Neural cell (in vitro differentiated cells): ENCODE results near the gene CADPS2.

Experiments
- EP300 ChIP-seq: fragments of 450-650 bp; conservative IDR thresholded peaks from 2 replicates; pipeline ENCODE4 v1.6.1; 2014; ENCODE audit warnings: antibody characterized with exemption, mild to moderate bottlenecking, moderate library complexity; ENCODE audit not compliant: poor library complexity, severe bottlenecking
- EZH2 ChIP-seq: fragments of 200-600, 300-800 bp; shearing (Covaris generic), sonication (generic); IDR thresholded peaks from 2 replicates; pipeline ENCODE4 v1.6.1; 2014; ENCODE audit warnings: antibody characterized with exemption, low read length, borderline replicate concordance, mild to moderate bottlenecking; ENCODE audit not compliant: insufficient read depth, poor library complexity, severe bottlenecking
- MXI1 ChIP-seq: fragments of 450-650 bp; conservative IDR thresholded peaks from 2 replicates; pipeline ENCODE4 v1.6.1; 2014; ENCODE audit warnings: antibody characterized with exemption, mild to moderate bottlenecking; ENCODE audit not compliant: poor library complexity, severe bottlenecking
- POLR2AphosphoS5 ChIP-seq: IDR thresholded peaks from 2 replicates; pipeline ENCODE4 v1.6.1; 2012
- REST ChIP-seq: IDR thresholded peaks from 2 replicates; pipeline ENCODE4 v1.6.1; 2012; ENCODE audit warnings: borderline replicate concordance
- SMC3 ChIP-seq: fragments of 450-650 bp; conservative IDR thresholded peaks from 2 replicates; pipeline ENCODE4 v1.6.1; 2014; ENCODE audit warnings: antibody characterized with exemption, mild to moderate bottlenecking, moderate library complexity; ENCODE audit not compliant: poor library complexity
- TAF1 ChIP-seq: IDR thresholded peaks from 2 replicates; pipeline ENCODE4 v1.6.1; 2012; ENCODE audit warnings: low read depth
- TF ChIP-seq, protein P1 (sequence below): fragments of 450-650 bp; IDR thresholded peaks from 2 replicates; pipeline ENCODE4 v1.5.1; 2014; ENCODE audit warnings: antibody characterized with exemption, mild to moderate bottlenecking, moderate library complexity; ENCODE audit not compliant: poor library complexity, severe bottlenecking

- no peak for TF ChIP-seq REST
- no peak for TF ChIP-seq EP300
- TF ChIP-seq, protein P1, sequence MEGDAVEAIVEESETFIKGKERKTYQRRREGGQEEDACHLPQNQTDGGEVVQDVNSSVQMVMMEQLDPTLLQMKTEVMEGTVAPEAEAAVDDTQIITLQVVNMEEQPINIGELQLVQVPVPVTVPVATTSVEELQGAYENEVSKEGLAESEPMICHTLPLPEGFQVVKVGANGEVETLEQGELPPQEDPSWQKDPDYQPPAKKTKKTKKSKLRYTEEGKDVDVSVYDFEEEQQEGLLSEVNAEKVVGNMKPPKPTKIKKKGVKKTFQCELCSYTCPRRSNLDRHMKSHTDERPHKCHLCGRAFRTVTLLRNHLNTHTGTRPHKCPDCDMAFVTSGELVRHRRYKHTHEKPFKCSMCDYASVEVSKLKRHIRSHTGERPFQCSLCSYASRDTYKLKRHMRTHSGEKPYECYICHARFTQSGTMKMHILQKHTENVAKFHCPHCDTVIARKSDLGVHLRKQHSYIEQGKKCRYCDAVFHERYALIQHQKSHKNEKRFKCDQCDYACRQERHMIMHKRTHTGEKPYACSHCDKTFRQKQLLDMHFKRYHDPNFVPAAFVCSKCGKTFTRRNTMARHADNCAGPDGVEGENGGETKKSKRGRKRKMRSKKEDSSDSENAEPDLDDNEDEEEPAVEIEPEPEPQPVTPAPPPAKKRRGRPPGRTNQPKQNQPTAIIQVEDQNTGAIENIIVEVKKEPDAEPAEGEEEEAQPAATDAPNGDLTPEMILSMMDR, result no peak
- TF ChIP-seq EZH2, result no peak
- TF ChIP-seq TAF1, result no peak
- no peak for TF ChIP-seq POLR2AphosphoS5
- TF ChIP-seq MXI1, result no peak
- TF ChIP-seq SMC3, result no peak
These were observed 259.5 kb downstream of the CADPS2 start for GRCh38 chr7:122626785-122627184.
